CD4-positive, alpha-beta T cell treated with Interleukin-15 for 4 hours (primary cell): ENCODE data around the gene ASTN2.

Experiments used
- DNase-seq: peaks from one replicate; pipeline ENCODE4 v3.0.0-alpha.2; 2020; ENCODE audit warnings: low spot score

ASTN2 gene

GRCh38 chr9:116616304-116616914 is 798.4 kb downstream of the ASTN2 start:
- DNase-seq = no peak

- DNase-seq = no peak
Measured at GRCh38 chr9:116608064-116608463, 806.8 kb downstream of the ASTN2 start.

GRCh38 chr9:116605904-116606341 is 808.9 kb downstream of the ASTN2 start:
- DNase-seq = no peak

- no peak for DNase-seq
Measured at GRCh38 chr9:116605060-116605459, 809.8 kb downstream of the ASTN2 start.

- no peak for DNase-seq
Measured at GRCh38 chr9:116604251-116604650, 810.6 kb downstream of the ASTN2 start.

GRCh38 chr9:116599342-116599884 is 815.4 kb downstream of the ASTN2 start:
- no peak for DNase-seq

- DNase-seq = no peak
Measured at GRCh38 chr9:116596646-116597045, 818.2 kb downstream of the ASTN2 start.

GRCh38 chr9:116594547-116594946 is 820.3 kb downstream of the ASTN2 start:
- DNase-seq = no peak

GRCh38 chr9:116592970-116593369 is 821.9 kb downstream of the ASTN2 start:
- DNase-seq = no peak

GRCh38 chr9:116589392-116590354 is 825.2 kb downstream of the ASTN2 start:
- no peak for DNase-seq

GRCh38 chr9:116587919-116588318 is 826.9 kb downstream of the ASTN2 start:
- DNase-seq = no peak

GRCh38 chr9:116585896-116586295 is 829.0 kb downstream of the ASTN2 start:
- no peak for DNase-seq

- no peak for DNase-seq
Measured at GRCh38 chr9:116585204-116585603, 829.7 kb downstream of the ASTN2 start.

GRCh38 chr9:116580853-116581252 is 834.0 kb downstream of the ASTN2 start:
- no peak for DNase-seq

- DNase-seq = no peak
Measured at GRCh38 chr9:116576386-116576785, 838.5 kb downstream of the ASTN2 start.

- no peak for DNase-seq
Measured at GRCh38 chr9:116574027-116574679, 840.7 kb downstream of the ASTN2 start.

- no peak for DNase-seq
Measured at GRCh38 chr9:116572095-116572748, 842.6 kb downstream of the ASTN2 start.

- DNase-seq = no peak
Measured at GRCh38 chr9:116569111-116569510, 845.7 kb downstream of the ASTN2 start.

- no peak for DNase-seq
Measured at GRCh38 chr9:116566677-116567488, 848.0 kb downstream of the ASTN2 start.

- DNase-seq = no peak
Measured at GRCh38 chr9:116565986-116566385, 848.9 kb downstream of the ASTN2 start.

GRCh38 chr9:116564266-116564793 is 850.5 kb downstream of the ASTN2 start:
- no peak for DNase-seq
